GM12875 (cell line): ENCODE results near the gene SUCO.

ENCODE experiments used
- H3K4me3 ChIP-seq: one replicate; pipeline ENCODE4 v1.5.1; 2011; ENCODE audit warnings: low read depth, low read length, control low read depth
- CTCF ChIP-seq: IDR thresholded peaks from 2 replicates; pipeline ENCODE4 v1.5.1; 2011; ENCODE audit warnings: low read depth, mild to moderate bottlenecking, control low read depth, inconsistent platforms, low read length, moderate library complexity, borderline replicate concordance; ENCODE audit not compliant: insufficient read depth

SUCO gene

DNA sequence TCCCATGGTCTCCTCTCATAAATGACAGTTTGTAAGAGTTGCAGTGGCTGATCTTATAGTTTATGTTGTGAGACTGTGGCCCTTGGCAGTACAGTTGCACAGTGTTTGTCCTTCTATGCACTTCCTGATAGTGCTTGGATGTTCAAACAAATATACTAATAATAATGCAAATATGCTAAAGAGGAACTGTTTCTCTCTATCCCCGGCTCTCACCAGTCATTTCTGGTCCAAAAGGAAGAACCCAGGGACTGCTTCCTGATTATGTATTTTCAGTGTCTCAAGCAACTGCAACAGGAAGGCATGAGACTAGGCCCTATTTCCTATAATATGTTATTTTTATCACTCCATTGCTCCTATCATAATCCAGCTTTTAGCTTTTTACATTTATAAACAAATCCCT, 17.0 kb upstream of the SUCO start:
- H3K4me3 ChIP-seq, result no peak overlapping the region
- no peak for TF ChIP-seq CTCF

- TF ChIP-seq CTCF, result no peak
Measured at GRCh38 chr1:172517081-172517480, 15.9 kb upstream of the SUCO start.

DNA sequence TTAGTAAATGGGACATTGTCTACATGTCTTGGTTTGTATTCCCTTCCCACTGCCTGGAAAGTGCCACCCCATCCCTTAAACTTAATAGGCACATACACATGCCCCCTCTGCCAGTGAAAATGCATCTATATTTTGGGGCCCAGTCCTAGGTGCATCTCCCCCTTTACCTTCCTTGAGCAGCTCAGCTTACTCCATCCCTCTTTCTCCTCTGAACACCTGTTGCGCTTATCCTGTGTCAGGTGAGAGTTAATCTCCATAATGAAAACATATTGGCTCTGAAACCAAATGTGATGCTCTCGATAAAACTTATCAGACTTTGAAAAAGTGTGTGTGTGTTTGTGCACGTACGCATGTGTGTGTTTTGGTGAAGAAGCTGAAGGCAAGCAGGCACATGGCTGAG, 15.4 kb upstream of the SUCO start:
- TF ChIP-seq CTCF, result no peak

More at GRCh38 chr1:172517081-172517480, 15.9 kb upstream of the SUCO start:
- no peak overlapping the region for H3K4me3 ChIP-seq

GRCh38 chr1:172529304-172529703, 3.6 kb upstream of the SUCO start:
- no peak for TF ChIP-seq CTCF
- no peak overlapping the region for H3K4me3 ChIP-seq

More for the DNA sequence above, 15.4 kb upstream of the SUCO start:
- no peak overlapping the region for H3K4me3 ChIP-seq

DNA sequence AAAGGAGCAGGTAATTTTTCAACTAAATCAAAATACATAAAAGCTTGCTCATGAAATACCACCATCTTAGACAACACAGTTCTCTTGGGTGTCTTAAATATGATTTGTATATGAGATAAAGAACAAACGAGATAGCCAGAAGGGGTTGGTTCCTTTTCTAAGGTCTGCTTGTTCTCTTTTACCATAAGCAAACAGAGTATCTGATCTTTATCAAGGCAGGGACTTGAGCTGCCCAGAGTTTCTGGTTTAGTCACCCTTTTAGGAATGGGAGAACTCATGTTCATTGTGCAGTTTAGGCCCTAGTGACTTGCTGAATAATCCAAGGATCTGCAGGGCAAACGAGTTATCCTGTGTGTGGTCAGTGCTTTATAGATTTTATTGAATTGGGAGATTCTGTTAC, 3.0 kb upstream of the SUCO start:
- no peak overlapping the region for H3K4me3 ChIP-seq
- no peak for TF ChIP-seq CTCF

GRCh38 chr1:172531412-172532182, 1.4 kb upstream of the SUCO start:
- H3K4me3 ChIP-seq, result peak overlapping the region; percentile 60
- TF ChIP-seq CTCF, result no peak

DNA sequence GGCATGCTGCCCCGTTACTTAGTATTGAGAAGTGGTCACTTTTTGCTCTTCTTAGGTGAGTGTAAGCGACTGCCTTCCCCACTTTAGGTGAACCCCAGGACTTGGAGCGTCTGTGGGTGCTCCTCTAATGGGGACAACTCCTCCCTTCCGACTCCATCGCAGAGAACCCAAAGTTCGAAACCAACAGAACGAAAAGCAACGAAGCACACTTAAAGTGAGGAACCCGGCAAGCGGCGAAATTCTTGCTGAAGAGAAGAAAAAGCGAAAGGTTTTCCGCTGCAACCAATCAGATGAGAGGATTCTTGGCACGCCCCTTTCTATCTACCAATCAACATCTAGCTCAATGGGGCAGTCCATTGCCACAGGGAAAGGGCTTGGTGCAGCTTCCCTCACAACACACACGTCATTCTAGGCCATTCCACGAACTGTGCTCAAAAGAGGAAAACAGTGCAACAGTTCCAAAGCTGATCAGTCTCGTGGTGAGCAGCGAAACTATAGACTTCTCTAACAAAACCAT, 709 bp upstream of the SUCO start:
- peak overlapping the region; percentile 60 for H3K4me3 ChIP-seq
- TF ChIP-seq CTCF, result no peak
